B cell (primary cell): ENCODE results near the gene PORCN. TPM values are rescaled to one million over a fixed set of nuclear protein-coding genes. Genes with fewer than 3 reads are reported as not detected.
A peak's percentile ranks its signal among the peaks of the same experiment; 100 is the strongest.

ENCODE experiments used
- ATAC-seq: fragments of 200-7000 bp; cut with Tn5 transposase; one replicate; pipeline ENCODE4 v1.10.0; 2021; ENCODE audit warnings: low read depth, mild to moderate bottlenecking, moderate number of reproducible peaks, moderate library complexity
- CTCF ChIA-PET: fragments of 350-600 bp; sonication (Branson Sonifier 250); formaldehyde crosslinking; loops from one replicate; lab custom pipeline; 2021; ENCODE audit warnings: antibody characterized with exemption, inconsistent platforms; lab: Charles Lee
- POLR2A ChIA-PET: fragments of 350-600 bp; sonication (Branson Sonifier 250); formaldehyde crosslinking; loops from one replicate; lab custom pipeline; 2021; ENCODE audit warnings: antibody characterized with exemption; lab: Charles Lee
- DNase-seq: peaks from one replicate; pipeline ENCODE4 v3.0.0; 2013
- H2AFZ ChIP-seq: 2 replicates; pipeline ENCODE4 v1.6.1; 2012; ENCODE audit warnings: mild to moderate bottlenecking, low read depth, low read length; ENCODE audit not compliant: insufficient read depth, poor library complexity, severe bottlenecking
- H3K27ac ChIP-seq, 2 donors: 1 replicate in 1 of 2; 2 replicates in 1 of 2; pipeline ENCODE4 v1.5.1; 2012 to 2013; ENCODE audit warnings: low read length in 2 of 2, mild to moderate bottlenecking in 2 of 2, moderate library complexity in 1 of 2
- H3K27me3 ChIP-seq, 4 experiments: fragments of 200-600 bp in 1 of 4; sonication (generic) in 1 of 4; replicated peaks in 1 of 4; 1 replicate in 2 of 4; 2 replicates in 2 of 4; pipeline versions ENCODE4 v1.6.1 to v1.7.0; 2013 to 2016; ENCODE audit warnings: low read length in 3 of 4, mild to moderate bottlenecking in 2 of 4, mixed read lengths in 1 of 4, moderate library complexity in 1 of 4; ENCODE audit not compliant: insufficient read depth in 4 of 4, control insufficient read depth in 3 of 4; ENCODE audit errors: control extremely low read depth in 1 of 4
- H3K36me3 ChIP-seq, 2 experiments: replicated peaks in 1 of 2; 1 replicate in 1 of 2; 2 replicates in 1 of 2; pipeline versions ENCODE4 v1.6.1 to v1.7.1; 2013; ENCODE audit warnings: low read length in 1 of 2; ENCODE audit not compliant: insufficient read depth in 2 of 2, control insufficient read depth in 1 of 2; ENCODE audit errors: control extremely low read depth in 1 of 2, extremely low read depth in 1 of 2
- H3K4me1 ChIP-seq, 2 donors: fragments of 200-600 bp in 1 of 2; sonication (generic) in 1 of 2; 1 replicate in 1 of 2; 2 replicates in 1 of 2; pipeline versions ENCODE4 v1.5.1 to v1.6.1; 2013 to 2017; ENCODE audit warnings: low read length in 2 of 2; ENCODE audit not compliant: control insufficient read depth in 2 of 2, insufficient read depth in 2 of 2
- H3K4me2 ChIP-seq: replicated peaks from 2 replicates; pipeline ENCODE3; 2012; ENCODE audit warnings: mild to moderate bottlenecking, low read depth, low read length; ENCODE audit not compliant: poor library complexity, severe bottlenecking
- H3K4me3 ChIP-seq, 5 experiments: fragments of 200-600 bp in 1 of 5; sonication (generic) in 1 of 5; 1 replicate in 3 of 5; 2 replicates in 2 of 5; pipeline versions ENCODE4 v1.5.1 to v1.7.0; 2011 to 2016; ENCODE audit warnings: low read length in 4 of 5, mild to moderate bottlenecking in 4 of 5, low read depth in 2 of 5, control low read depth in 1 of 5, moderate library complexity in 1 of 5; ENCODE audit not compliant: insufficient read depth in 1 of 5; ENCODE audit errors: control extremely low read depth in 1 of 5, extremely low read depth in 1 of 5
- H3K79me2 ChIP-seq: fragments of 200-600 bp; sonication (generic); one replicate; pipeline ENCODE4 v1.6.0; 2016; ENCODE audit warnings: low read length; ENCODE audit not compliant: control insufficient read depth, insufficient read depth
- H3K9ac ChIP-seq: fragments of 200-600 bp; sonication (generic); 2 replicates; pipeline ENCODE4 v1.6.1; 2017; ENCODE audit warnings: mild to moderate bottlenecking, low read length, moderate library complexity
- H3K9me3 ChIP-seq, 3 donors: one replicate each; pipeline versions ENCODE4 v1.6.1 to v1.7.1; 2013; ENCODE audit warnings: low read length in 2 of 3; ENCODE audit not compliant: control insufficient read depth in 2 of 3, insufficient read depth in 1 of 3; ENCODE audit errors: control extremely low read depth in 1 of 3
- H4K20me1 ChIP-seq: 2 replicates; pipeline ENCODE4 v1.6.0; 2012; ENCODE audit warnings: mild to moderate bottlenecking, low read length; ENCODE audit not compliant: insufficient read depth, control insufficient read depth, poor library complexity, severe bottlenecking
- H3K27ac Mint-ChIP-seq: one replicate; pipeline ENCODE4 v1.8.0; 2021; ENCODE audit warnings: mixed read lengths
- H3K27me3 Mint-ChIP-seq: one replicate; pipeline ENCODE4 v1.8.0; 2021; ENCODE audit warnings: mixed read lengths
- H3K4me1 Mint-ChIP-seq: one replicate; pipeline ENCODE4 v1.8.0; 2021; ENCODE audit warnings: mixed read lengths
- H3K4me3 Mint-ChIP-seq: one replicate; pipeline ENCODE4 v1.8.0; 2021; ENCODE audit warnings: mixed read lengths
- H3K9me3 Mint-ChIP-seq: one replicate; pipeline ENCODE4 v1.8.0; 2022; ENCODE audit warnings: mixed read lengths; ENCODE audit not compliant: insufficient read depth
- EZH2 ChIP-seq: IDR thresholded peaks from 2 replicates; pipeline ENCODE4 v1.6.1; 2012; ENCODE audit warnings: borderline replicate concordance, low read depth, mild to moderate bottlenecking, moderate library complexity, low read length; ENCODE audit not compliant: insufficient read depth, poor library complexity, severe bottlenecking
- WGBS: methylation state at CpG from one replicate; pipeline ENCODE4 v1.1.5; 2013; ENCODE audit warnings: missing lambda C conversion rate; ENCODE audit not compliant: insufficient coverage; 5-methylcytosine and 5-hydroxymethylcytosine counted together
- intact Hi-C: fragments of 100-400 bp; cut with micrococcal nuclease; formaldehyde crosslinking; loops from one replicate; pipeline ENCODE4 v1.10.0; 2022
- polyA plus RNA-seq: library from polyadenylated mRNA; depleted of rRNA; stranded (reverse); fragments of >200 nt; gene quantifications from 2 replicates; pipeline ENCODE4 v1.2.3, GENCODE V29; 2012
- total RNA-seq, 2 donors: library from RNA; stranded (reverse); fragments of 120-200 nt in 1 of 2; gene quantifications; 1 replicate in 1 of 2; 2 replicates in 1 of 2; pipeline versions ENCODE4 v1.2.3 to v1.2.4, GENCODE V29; 2013 to 2022
- TF ChIP-seq, protein P1 (sequence below): fragments of 200-600 bp; IDR thresholded peaks from one replicate; pipeline ENCODE4 v1.8.0; 2022; ENCODE audit warnings: antibody characterized with exemption, mild to moderate bottlenecking

PORCN gene
- total and polyA plus RNA-seq, 2 donors (not counting 1 experiment from before 2014, with no cell fraction given) = 12.8 to 18.5 TPM

DNA sequence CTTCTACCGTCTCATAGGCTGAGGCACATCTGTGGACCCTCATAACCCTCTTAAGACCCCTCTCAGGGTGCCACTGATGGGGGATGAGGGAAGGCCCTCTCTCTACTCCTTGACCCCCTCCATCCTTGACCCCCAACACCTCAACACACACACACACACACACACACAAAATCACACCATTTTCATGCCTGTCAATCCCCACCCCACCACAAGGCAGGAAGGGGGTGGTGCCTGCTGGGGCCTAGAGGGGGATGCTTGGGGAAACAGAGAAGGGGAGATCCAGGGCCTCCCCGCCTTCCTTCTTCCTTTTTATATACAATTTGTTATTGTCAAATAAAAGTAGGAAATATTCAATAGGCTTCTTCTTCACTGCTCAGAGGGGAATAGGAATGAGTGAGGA is 11.7 kb downstream of the PORCN start:
- Mint-ChIP-seq H3K27me3 (no peaks in the 10 kb centered on the region), H3K4me1 (peaks cover 12% of the 10 kb centered on the region), H3K27ac (peak overlapping the region; percentile 89), H3K4me3 (peak overlapping the region; percentile 87), H3K9me3 (no peaks in the 10 kb centered on the region)
- no peak for ATAC-seq
- DNase-seq = no peak
- Histone ChIP-seq H3K4me1 (peaks cover 12 to 19% of the 10 kb centered on the region in 2 donors), H4K20me1 (no peaks in the 10 kb centered on the region), H2AFZ (peak overlapping the region; percentile 67), H3K4me3 (no peak overlapping the region), H3K36me3 (no peaks in the 10 kb centered on the region), H3K27me3 (no peaks in the 10 kb centered on the region), H3K4me2 (peak overlapping the region; percentile 77), H3K27ac (peak overlapping the region in 1 of 2 donors; percentile 58), H3K9ac (no peak overlapping the region), H3K9me3 (no peaks in the 10 kb centered on the region), H3K79me2 (peaks cover 15% of the 10 kb centered on the region)
- intact Hi-C loops = loop anchor here (5.0 kb wide), 1 partner anchor 43 kb away; the partner anchor contains the start of gene FTSJ1
- TF ChIP-seq, protein P1, sequence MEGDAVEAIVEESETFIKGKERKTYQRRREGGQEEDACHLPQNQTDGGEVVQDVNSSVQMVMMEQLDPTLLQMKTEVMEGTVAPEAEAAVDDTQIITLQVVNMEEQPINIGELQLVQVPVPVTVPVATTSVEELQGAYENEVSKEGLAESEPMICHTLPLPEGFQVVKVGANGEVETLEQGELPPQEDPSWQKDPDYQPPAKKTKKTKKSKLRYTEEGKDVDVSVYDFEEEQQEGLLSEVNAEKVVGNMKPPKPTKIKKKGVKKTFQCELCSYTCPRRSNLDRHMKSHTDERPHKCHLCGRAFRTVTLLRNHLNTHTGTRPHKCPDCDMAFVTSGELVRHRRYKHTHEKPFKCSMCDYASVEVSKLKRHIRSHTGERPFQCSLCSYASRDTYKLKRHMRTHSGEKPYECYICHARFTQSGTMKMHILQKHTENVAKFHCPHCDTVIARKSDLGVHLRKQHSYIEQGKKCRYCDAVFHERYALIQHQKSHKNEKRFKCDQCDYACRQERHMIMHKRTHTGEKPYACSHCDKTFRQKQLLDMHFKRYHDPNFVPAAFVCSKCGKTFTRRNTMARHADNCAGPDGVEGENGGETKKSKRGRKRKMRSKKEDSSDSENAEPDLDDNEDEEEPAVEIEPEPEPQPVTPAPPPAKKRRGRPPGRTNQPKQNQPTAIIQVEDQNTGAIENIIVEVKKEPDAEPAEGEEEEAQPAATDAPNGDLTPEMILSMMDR = no peak
- no peak for TF ChIP-seq EZH2
- POLR2A ChIA-PET = interaction anchor here (1.2 kb wide), 1 partner anchor 19 kb away, joined by 5 read pairs; the partner anchor contains the start of gene TBC1D25
- no CpG with 5 or more reads among the region's 2 CpGs for WGBS
- CTCF ChIA-PET = no interaction called here

DNA sequence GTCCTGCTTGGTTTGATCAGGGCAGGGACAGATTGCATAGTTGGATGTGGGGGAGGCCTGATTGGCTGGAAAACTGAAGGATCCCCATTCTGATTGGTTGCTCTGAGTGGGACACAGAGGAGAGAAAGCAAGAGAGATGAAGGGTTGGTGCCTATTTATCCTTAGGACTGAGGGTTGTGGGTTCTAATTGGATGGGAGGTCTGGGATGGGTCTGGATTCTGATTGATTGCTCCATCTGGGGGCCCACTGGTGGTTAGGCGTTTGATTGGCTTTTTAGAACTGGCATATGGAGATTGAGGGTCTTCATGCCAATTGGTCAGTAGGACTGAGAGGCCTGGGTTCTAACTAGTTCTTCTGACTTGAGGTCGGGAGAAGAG is 12.2 kb downstream of the PORCN start:
- ChIA-PET POLR2A (interaction anchor here (1.0 to 1.5 kb wide), 2 partner anchors 13 to 18 kb away, joined by 4 to 6 read pairs; no protein-coding TSS in a partner anchor), CTCF (no interaction called here)
- peak overlapping the region; percentile 47 to 72 (median 55) for H3K4me3 ChIP-seq
- Mint-ChIP-seq H3K27me3 (no peaks in the 10 kb centered on the region), H3K4me3 (peak overlapping the region; percentile 87), H3K27ac (peak overlapping the region; percentile 89), H3K9me3 (no peaks in the 10 kb centered on the region), H3K4me1 (peaks cover 12% of the 10 kb centered on the region)
- intact Hi-C loops = loop anchor here (1.0 to 5.0 kb wide), 3 partner anchors 18 to 53 kb away; partner anchors contain the start of genes FTSJ1, RBM3 and TBC1D25
- no peaks in the 10 kb centered on the region for H3K27me3 ChIP-seq
- no peak for TF ChIP-seq EZH2
- TF ChIP-seq, protein P1 = no peak
- DNase-seq = no peak
- H3K79me2 ChIP-seq = peaks cover 15% of the 10 kb centered on the region
- H3K9me3 ChIP-seq = no peaks in the 10 kb centered on the region
- H3K4me1 ChIP-seq = peaks cover 12 to 19% of the 10 kb centered on the region in 2 donors
- no peak for ATAC-seq
- H2AFZ ChIP-seq = peak overlapping the region; percentile 67
- H3K36me3 ChIP-seq = no peaks in the 10 kb centered on the region
- WGBS = 0% methylated on average over 1 of the region's 2 CpGs
- peak overlapping the region; percentile 76 for H3K9ac ChIP-seq
- peak overlapping the region; percentile 58 to 74 for H3K27ac ChIP-seq
- H4K20me1 ChIP-seq = no peaks in the 10 kb centered on the region
- H3K4me2 ChIP-seq = peak overlapping the region; percentile 77
